Fibroblast of lung (primary cell): ENCODE data around the gene LPCAT3.

Source experiments
- EZH2 ChIP-seq: IDR thresholded peaks from 2 replicates; pipeline ENCODE4 v1.5.1; 2012; ENCODE audit warnings: low read length, control low read depth, mild to moderate bottlenecking; ENCODE audit errors: missing control alignments
- TF ChIP-seq, protein P1 (sequence below), 2 donors: IDR thresholded peaks in 1 of 2; conservative IDR thresholded peaks in 1 of 2; 1 replicate in 1 of 2; 2 replicates in 1 of 2; pipeline ENCODE4 v1.5.1; 2011 to 2012; ENCODE audit warnings: low read length in 2 of 2, control low read depth in 1 of 2, inconsistent platforms in 1 of 2, low read depth in 1 of 2, mild to moderate bottlenecking in 1 of 2

DNA sequence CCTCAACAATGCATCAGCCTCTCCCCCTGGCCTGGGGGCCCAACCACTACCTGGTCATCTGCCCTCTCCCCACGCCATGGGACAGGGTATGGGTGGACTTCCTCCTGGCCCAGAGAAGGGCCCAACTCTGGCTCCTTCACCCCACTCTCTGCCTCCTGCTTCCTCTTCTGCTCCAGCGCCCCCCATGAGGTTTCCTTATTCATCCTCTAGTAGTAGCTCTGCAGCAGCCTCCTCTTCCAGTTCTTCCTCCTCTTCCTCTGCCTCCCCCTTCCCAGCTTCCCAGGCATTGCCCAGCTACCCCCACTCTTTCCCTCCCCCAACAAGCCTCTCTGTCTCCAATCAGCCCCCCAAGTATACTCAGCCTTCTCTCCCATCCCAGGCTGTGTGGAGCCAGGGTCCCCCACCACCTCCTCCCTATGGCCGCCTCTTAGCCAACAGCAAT is 82.1 kb downstream of the LPCAT3 start:
- TF ChIP-seq, protein P1, sequence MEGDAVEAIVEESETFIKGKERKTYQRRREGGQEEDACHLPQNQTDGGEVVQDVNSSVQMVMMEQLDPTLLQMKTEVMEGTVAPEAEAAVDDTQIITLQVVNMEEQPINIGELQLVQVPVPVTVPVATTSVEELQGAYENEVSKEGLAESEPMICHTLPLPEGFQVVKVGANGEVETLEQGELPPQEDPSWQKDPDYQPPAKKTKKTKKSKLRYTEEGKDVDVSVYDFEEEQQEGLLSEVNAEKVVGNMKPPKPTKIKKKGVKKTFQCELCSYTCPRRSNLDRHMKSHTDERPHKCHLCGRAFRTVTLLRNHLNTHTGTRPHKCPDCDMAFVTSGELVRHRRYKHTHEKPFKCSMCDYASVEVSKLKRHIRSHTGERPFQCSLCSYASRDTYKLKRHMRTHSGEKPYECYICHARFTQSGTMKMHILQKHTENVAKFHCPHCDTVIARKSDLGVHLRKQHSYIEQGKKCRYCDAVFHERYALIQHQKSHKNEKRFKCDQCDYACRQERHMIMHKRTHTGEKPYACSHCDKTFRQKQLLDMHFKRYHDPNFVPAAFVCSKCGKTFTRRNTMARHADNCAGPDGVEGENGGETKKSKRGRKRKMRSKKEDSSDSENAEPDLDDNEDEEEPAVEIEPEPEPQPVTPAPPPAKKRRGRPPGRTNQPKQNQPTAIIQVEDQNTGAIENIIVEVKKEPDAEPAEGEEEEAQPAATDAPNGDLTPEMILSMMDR (conservative IDR thresholded peaks at IDR 0.05 in 1 of 2, IDR thresholded peaks at IDR 0.05 in 1 of 2; ENCODE audit: low read depth in 1 of 2, low read length in 2 of 2): no peak
- no peak for TF ChIP-seq EZH2
